ENCODE results near the gene FYN.
A peak's percentile ranks its signal among the peaks of the same experiment; 100 is the strongest.
"Not testable (repeated sequence)": the region's sequence is repeated elsewhere in the genome, so short reads cannot be mapped to it uniquely, and the experiment has no call there.

Gene FYN

GRCh38 chr6:111789598-111789997 lies 83.7 kb downstream of the FYN start:
- DNase-seq (ENCODE audit: low spot score): no peak

GRCh38 chr6:111788379-111789276 lies 84.6 kb downstream of the FYN start:
- no peak for DNase-seq (ENCODE audit: low spot score)

- not testable (repeated sequence) for DNase-seq (ENCODE audit: low spot score)
Measured at GRCh38 chr6:111786151-111786550, 87.1 kb downstream of the FYN start.

- DNase-seq (ENCODE audit: low spot score): no peak
Measured at GRCh38 chr6:111784433-111784832, 88.8 kb downstream of the FYN start.

- no peak for DNase-seq (ENCODE audit: low spot score)
Measured at GRCh38 chr6:111782887-111783466, 90.3 kb downstream of the FYN start.

- no peak for DNase-seq (ENCODE audit: low spot score)
Measured at GRCh38 chr6:111782192-111782809, 91.0 kb downstream of the FYN start.

- no peak for DNase-seq (ENCODE audit: low spot score)
Measured at GRCh38 chr6:111781041-111781708, 92.1 kb downstream of the FYN start.

GRCh38 chr6:111780393-111780792 lies 92.9 kb downstream of the FYN start:
- DNase-seq (ENCODE audit: low spot score): no peak

GRCh38 chr6:111779660-111780059 lies 93.6 kb downstream of the FYN start:
- DNase-seq (ENCODE audit: low spot score): peak; percentile 41

- no peak for DNase-seq (ENCODE audit: low spot score)
Measured at GRCh38 chr6:111779031-111779430, 94.2 kb downstream of the FYN start.

GRCh38 chr6:111777357-111777756 lies 95.9 kb downstream of the FYN start:
- no peak for DNase-seq (ENCODE audit: low spot score)

- no peak for DNase-seq (ENCODE audit: low spot score)
Measured at GRCh38 chr6:111776236-111777221, 96.7 kb downstream of the FYN start.

GRCh38 chr6:111775145-111775922 lies 97.9 kb downstream of the FYN start:
- no peak for DNase-seq (ENCODE audit: low spot score)

GRCh38 chr6:111774346-111774703 lies 98.9 kb downstream of the FYN start:
- DNase-seq (ENCODE audit: low spot score): peak; percentile 32

- no peak for DNase-seq (ENCODE audit: low spot score)
Measured at GRCh38 chr6:111773501-111774345, 99.5 kb downstream of the FYN start.

GRCh38 chr6:111772381-111772780 lies 100.9 kb downstream of the FYN start:
- DNase-seq (ENCODE audit: low spot score): no peak

- no peak for DNase-seq (ENCODE audit: low spot score)
Measured at GRCh38 chr6:111771629-111772028, 101.6 kb downstream of the FYN start.

GRCh38 chr6:111771094-111771432 lies 102.2 kb downstream of the FYN start:
- DNase-seq (ENCODE audit: low spot score): no peak

- no peak for DNase-seq (ENCODE audit: low spot score)
Measured at GRCh38 chr6:111770263-111771093, 102.8 kb downstream of the FYN start.

All from SW480 (cell line).